Peyer's patch (tissue), 4 donors: Measurements from ENCODE around the gene GZF1. TPM values are rescaled to one million over a fixed set of nuclear protein-coding genes. Genes with fewer than 3 reads are reported as not detected.

Source experiments
- DNase-seq, 3 donors: peaks; one replicate each; pipeline ENCODE4 v3.0.0-alpha.2; 2017 to 2019
- H3K27ac ChIP-seq, 4 donors: fragments of 200-600 bp; sonication (generic); one replicate each; pipeline ENCODE4 v1.5.1; 2016 to 2019
- H3K27me3 ChIP-seq, 2 donors: fragments of 200-600 bp; sonication (generic); one replicate each; pipeline ENCODE4 v1.5.1; 2019
- H3K36me3 ChIP-seq, 3 donors: fragments of 200-600 bp; sonication (generic); one replicate each; pipeline ENCODE4 v1.5.1; 2016 to 2019
- H3K4me1 ChIP-seq, 4 donors: fragments of 200-600 bp; sonication (generic); one replicate each; pipeline ENCODE4 v1.5.1; 2016 to 2019
- H3K4me3 ChIP-seq, 4 donors: fragments of 200-600 bp; sonication (generic); 1 replicate in 3 of 4; 2 replicates in 1 of 4; pipeline ENCODE4 v1.5.1; 2016 to 2019; ENCODE audit warnings: mild to moderate bottlenecking in 1 of 4
- H3K9me3 ChIP-seq, 4 donors: fragments of 200-600 bp; sonication (generic); one replicate each; pipeline ENCODE4 v1.5.1; 2016 to 2019; ENCODE audit warnings: mild to moderate bottlenecking in 1 of 4
- POLR2A ChIP-seq, 2 donors: fragments of 450-650 bp; IDR thresholded peaks; one replicate each; pipeline ENCODE4 v1.5.1; 2017; ENCODE audit warnings: antibody characterized with exemption in 2 of 2, mild to moderate bottlenecking in 2 of 2, moderate library complexity in 2 of 2
- total RNA-seq, 4 donors: library from RNA; depleted of rRNA; stranded (reverse); fragments of >200 nt; gene quantifications; one replicate each; pipeline ENCODE4 v1.1.0, GENCODE V29; 2016
- TF ChIP-seq, protein P1 (sequence below), 6 experiments: fragments of 450-650 bp in 4 of 6; fragments of 200-600 bp in 2 of 6; sonication (generic) in 1 of 6; IDR thresholded peaks; one replicate each; pipeline ENCODE4 v1.5.1; 2017 to 2019; ENCODE audit warnings: antibody characterized with exemption in 6 of 6, mild to moderate bottlenecking in 3 of 6, moderate library complexity in 1 of 6

Gene GZF1
- total RNA-seq, 4 donors from 2014 or later = 5.8 to 14.5 (median 7.9) TPM

DNA sequence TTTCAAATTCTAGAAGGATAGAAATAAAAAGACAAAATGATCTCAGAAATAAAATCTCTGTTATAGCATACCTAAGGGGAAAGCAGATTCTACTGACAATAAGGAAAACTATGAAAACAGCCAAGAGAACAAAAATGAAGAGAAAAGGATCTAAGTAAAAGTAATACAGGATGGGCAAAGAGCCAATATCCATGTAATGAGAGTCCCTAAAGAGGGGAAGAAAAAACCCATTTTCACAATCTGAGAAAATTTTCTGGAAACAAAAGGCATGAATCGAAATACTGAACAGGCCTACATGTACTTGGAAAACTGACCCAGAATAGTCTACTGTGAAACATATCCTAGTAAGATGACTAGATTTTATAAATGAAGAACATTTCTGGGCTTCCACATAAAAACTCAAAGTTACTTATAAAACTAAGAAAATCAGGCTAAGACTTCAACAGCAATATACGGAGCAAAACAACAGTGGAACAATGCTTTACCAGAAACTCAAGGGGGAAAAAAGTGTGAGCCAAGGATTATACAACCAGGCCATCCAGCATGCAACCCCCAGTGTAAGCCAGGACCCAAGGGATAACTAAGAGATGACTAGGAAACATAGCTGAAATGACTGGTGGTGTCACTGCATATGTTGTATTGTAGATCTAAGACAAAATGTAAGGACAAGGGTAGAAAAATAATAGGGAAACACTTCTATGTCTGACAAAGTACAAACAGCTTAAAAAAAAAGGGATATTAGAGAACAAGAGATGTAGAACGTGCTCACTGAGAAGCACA, 49.1 kb downstream of the GZF1 start:
- Histone ChIP-seq H3K9me3 (no peaks in the 10 kb centered on the region), H3K36me3 (no peaks in the 10 kb centered on the region), H3K4me3 (no peak overlapping the region), H3K27ac (no peak overlapping the region), H3K4me1 (peaks cover 0 to 6% (median 0%) of the 10 kb centered on the region in 4 donors), H3K27me3 (no peaks in the 10 kb centered on the region)
- no peak for DNase-seq
- no peak for TF ChIP-seq POLR2A (IDR thresholded peaks at IDR 0.05)
- TF ChIP-seq, protein P1, sequence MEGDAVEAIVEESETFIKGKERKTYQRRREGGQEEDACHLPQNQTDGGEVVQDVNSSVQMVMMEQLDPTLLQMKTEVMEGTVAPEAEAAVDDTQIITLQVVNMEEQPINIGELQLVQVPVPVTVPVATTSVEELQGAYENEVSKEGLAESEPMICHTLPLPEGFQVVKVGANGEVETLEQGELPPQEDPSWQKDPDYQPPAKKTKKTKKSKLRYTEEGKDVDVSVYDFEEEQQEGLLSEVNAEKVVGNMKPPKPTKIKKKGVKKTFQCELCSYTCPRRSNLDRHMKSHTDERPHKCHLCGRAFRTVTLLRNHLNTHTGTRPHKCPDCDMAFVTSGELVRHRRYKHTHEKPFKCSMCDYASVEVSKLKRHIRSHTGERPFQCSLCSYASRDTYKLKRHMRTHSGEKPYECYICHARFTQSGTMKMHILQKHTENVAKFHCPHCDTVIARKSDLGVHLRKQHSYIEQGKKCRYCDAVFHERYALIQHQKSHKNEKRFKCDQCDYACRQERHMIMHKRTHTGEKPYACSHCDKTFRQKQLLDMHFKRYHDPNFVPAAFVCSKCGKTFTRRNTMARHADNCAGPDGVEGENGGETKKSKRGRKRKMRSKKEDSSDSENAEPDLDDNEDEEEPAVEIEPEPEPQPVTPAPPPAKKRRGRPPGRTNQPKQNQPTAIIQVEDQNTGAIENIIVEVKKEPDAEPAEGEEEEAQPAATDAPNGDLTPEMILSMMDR (IDR thresholded peaks at IDR 0.05) = no peak

DNA sequence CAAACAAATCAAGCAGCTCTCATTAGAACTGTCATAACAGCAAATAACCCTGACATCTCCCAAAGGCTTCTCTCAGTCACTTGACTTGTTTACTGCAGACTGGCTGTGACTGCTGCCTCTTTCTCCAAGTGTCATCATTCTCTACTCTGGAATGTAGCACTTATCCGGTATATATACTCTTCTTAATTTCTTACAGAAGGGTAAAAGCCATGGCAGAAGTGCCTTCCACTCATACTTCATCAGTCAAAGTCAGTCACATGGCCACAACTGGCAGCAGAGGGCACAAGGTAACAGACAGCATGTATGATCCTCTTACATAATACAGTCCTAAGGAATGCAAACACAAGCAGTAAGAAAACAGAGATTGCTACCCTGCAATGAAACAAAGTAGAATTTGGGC, 50.0 kb downstream of the GZF1 start:
- Histone ChIP-seq H3K9me3 (no peaks in the 10 kb centered on the region), H3K27ac (no peak overlapping the region), H3K36me3 (no peaks in the 10 kb centered on the region), H3K4me3 (no peak overlapping the region), H3K27me3 (no peaks in the 10 kb centered on the region), H3K4me1 (peaks cover 0 to 6% (median 0%) of the 10 kb centered on the region in 4 donors)
- no peak for DNase-seq
- TF ChIP-seq POLR2A (IDR thresholded peaks at IDR 0.05) = no peak
- TF ChIP-seq, protein P1 (IDR thresholded peaks at IDR 0.05) = no peak

DNA sequence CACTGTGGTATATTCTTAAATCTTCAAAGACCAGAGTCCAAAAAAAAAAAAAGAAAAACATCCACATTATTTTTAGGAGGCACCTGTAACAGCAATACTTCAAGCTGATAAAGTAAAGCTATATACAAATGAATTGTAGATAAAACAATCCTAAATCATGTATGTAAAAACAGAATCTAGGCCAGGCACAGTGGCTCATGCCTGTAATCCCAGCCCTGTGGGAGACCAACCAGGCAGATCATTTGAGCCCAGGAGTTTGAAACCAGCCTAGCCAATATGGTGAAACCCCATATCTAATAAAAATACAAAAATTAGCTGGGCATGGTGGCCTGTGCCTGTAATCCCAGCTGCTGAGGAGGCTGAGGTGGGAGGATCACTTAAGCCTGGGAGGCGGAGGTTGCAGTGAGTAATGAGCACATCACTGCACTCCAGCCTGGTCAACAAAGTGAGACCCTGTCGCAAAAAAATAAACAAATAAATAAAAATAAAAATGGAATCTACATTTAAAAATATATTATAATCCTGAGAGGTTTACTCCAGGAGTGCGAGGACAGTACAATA, 52.0 kb downstream of the GZF1 start:
- Histone ChIP-seq H3K27me3 (no peaks in the 10 kb centered on the region), H3K4me1 (peaks cover 0 to 7% (median 0%) of the 10 kb centered on the region in 4 donors), H3K9me3 (no peaks in the 10 kb centered on the region), H3K36me3 (no peaks in the 10 kb centered on the region), H3K27ac (no peak overlapping the region), H3K4me3 (no peak overlapping the region)
- DNase-seq = no peak
- TF ChIP-seq, protein P1 (IDR thresholded peaks at IDR 0.05) = no peak
- no peak for TF ChIP-seq POLR2A (IDR thresholded peaks at IDR 0.05)

DNA sequence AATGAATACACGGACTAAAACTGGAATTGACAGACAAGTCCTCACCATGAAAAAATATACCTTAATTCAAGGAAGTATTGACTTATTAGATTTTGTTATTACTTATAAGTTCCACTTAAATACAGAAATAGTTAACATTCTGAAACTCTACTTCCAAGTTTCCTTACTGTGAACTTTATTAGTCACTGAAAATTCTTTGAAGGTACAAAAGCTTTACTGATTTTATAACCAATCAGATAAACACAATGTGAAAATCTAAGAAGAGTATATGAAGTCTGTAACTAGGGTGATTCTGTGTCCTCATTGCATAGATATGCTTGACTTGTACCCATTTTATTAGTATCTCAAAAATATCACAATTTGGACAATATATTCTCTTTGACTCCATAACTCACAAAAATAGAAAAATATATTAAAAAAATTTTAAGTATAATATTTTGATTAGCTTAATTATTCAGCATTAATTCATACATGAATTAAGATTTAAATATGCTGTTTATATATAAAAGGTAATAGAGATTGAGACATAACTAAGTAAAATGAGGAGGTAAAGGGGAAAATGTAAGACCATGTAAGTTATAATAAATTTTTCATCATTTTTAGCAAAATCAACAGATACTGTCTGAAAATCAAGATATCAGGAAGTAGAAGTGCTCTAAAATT, 52.7 kb downstream of the GZF1 start:
- Histone ChIP-seq H3K9me3 (no peaks in the 10 kb centered on the region), H3K36me3 (no peaks in the 10 kb centered on the region), H3K27ac (no peak overlapping the region), H3K4me3 (no peak overlapping the region), H3K4me1 (peaks cover 0 to 14% (median 0%) of the 10 kb centered on the region in 4 donors), H3K27me3 (no peaks in the 10 kb centered on the region)
- TF ChIP-seq, protein P1 (IDR thresholded peaks at IDR 0.05) = no peak
- no peak for TF ChIP-seq POLR2A (IDR thresholded peaks at IDR 0.05)
- DNase-seq = no peak

DNA sequence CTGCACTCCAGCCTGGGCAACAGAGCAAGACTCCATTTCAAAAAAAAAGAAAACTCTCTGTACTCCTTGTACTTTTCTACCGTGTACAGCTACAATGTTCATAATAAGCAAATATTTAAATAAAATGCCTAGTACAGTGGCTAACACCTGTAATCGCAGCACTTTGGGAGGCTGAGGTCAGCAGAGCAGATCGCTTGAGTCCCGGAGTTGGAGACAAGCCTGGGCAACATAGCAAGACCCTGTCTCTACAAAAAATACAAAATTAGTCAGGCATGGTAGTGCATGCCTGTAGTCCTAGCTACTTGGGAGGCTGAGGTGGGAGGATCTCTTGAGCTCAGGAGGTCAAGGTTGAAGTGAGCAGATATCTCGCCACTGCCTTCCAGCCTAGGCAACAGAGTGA, 53.6 kb downstream of the GZF1 start:
- no peaks in the 10 kb centered on the region for H3K9me3 ChIP-seq
- no peaks in the 10 kb centered on the region for H3K27me3 ChIP-seq
- peaks cover 0 to 18% (median 0%) of the 10 kb centered on the region in 4 donors for H3K4me1 ChIP-seq
- no peak for DNase-seq
- H3K36me3 ChIP-seq = no peaks in the 10 kb centered on the region
- TF ChIP-seq, protein P1 (IDR thresholded peaks at IDR 0.05) = no peak
- TF ChIP-seq POLR2A (IDR thresholded peaks at IDR 0.05) = no peak
- no peak overlapping the region for H3K27ac ChIP-seq
- no peak overlapping the region for H3K4me3 ChIP-seq
